ENCODE data around the gene KRT74. TPM values are rescaled to one million over a fixed set of nuclear protein-coding genes. Genes with fewer than 3 reads are reported as not detected.

KRT74 gene
- total RNA-seq, 4 donors from 2014 or later, result not detected

DNA sequence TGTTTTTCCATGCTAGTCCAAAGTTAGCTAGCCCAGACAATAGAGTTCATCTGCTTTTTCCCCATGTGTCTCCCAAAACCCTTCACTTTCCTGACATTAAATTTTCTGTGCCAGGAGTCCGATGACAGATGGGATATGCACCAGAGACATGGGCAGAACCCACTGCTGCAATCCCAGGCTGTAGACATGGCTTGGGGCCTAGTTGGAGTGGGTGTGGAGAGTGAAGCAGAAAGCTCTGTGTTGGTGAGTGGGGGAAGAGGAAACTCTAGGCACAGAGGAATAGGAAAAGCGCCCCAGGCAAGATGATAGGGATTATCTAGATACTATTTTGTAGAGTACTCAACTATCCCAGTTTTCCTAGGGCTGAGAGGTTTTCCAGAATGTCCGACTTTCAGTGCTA, 4.8 kb upstream of the KRT74 start:
- Histone ChIP-seq H3K27ac (no peak overlapping the region), H3K36me3 (no peaks in the 10 kb centered on the region), H3K9me3 (no peaks in the 10 kb centered on the region), H3K27me3 (peaks cover 11% of the 10 kb centered on the region), H3K4me1 (no peaks in the 10 kb centered on the region), H3K4me3 (no peak overlapping the region)
- no peak for ATAC-seq
- 83 to 90% methylated on average over 2 to 3 of the region's 3 CpGs for WGBS, 2 donors (ENCODE audit: low coverage in 1 of 2)
- TF ChIP-seq, protein P1, sequence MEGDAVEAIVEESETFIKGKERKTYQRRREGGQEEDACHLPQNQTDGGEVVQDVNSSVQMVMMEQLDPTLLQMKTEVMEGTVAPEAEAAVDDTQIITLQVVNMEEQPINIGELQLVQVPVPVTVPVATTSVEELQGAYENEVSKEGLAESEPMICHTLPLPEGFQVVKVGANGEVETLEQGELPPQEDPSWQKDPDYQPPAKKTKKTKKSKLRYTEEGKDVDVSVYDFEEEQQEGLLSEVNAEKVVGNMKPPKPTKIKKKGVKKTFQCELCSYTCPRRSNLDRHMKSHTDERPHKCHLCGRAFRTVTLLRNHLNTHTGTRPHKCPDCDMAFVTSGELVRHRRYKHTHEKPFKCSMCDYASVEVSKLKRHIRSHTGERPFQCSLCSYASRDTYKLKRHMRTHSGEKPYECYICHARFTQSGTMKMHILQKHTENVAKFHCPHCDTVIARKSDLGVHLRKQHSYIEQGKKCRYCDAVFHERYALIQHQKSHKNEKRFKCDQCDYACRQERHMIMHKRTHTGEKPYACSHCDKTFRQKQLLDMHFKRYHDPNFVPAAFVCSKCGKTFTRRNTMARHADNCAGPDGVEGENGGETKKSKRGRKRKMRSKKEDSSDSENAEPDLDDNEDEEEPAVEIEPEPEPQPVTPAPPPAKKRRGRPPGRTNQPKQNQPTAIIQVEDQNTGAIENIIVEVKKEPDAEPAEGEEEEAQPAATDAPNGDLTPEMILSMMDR (IDR thresholded peaks at IDR 0.05), result no peak
- TF ChIP-seq POLR2A (IDR thresholded peaks at IDR 0.05) (no peak), POLR2AphosphoS5 (IDR thresholded peaks at IDR 0.05) (no peak), EP300 (IDR thresholded peaks at IDR 0.05) (no peak)

DNA sequence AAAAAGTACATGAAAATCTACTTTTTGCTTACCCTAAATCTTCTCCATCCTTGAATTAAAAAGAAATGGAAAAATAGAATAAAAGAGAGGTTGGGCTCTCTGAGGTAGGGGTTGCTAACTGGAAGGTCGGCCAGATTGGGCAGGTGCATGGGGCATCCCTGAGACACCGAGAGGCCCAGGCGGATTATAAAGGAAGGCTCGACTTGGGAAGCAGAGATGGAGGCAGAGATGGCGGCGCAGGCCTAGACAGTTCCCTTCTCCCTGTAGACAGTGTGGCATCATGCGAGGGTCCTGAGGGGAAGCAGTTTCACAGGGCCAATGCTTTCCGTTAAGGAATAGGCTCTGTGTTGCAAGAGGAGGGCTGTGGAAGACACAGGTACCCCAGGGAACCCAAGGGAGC, 3.7 kb upstream of the KRT74 start:
- Histone ChIP-seq H3K27ac (no peak overlapping the region), H3K27me3 (peaks cover 22% of the 10 kb centered on the region), H3K4me1 (no peaks in the 10 kb centered on the region), H3K36me3 (no peaks in the 10 kb centered on the region), H3K4me3 (no peak overlapping the region), H3K9me3 (no peaks in the 10 kb centered on the region)
- WGBS, 2 donors (ENCODE audit: low coverage in 1 of 2), result 90% methylated on average over 3 of the region's 8 CpGs; no CpG with 5 or more reads in 1 of the 2 donors
- no peak for ATAC-seq
- TF ChIP-seq POLR2A (IDR thresholded peaks at IDR 0.05), result no peak
- TF ChIP-seq, protein P1 (IDR thresholded peaks at IDR 0.05), result no peak
- no peak for TF ChIP-seq POLR2AphosphoS5 (IDR thresholded peaks at IDR 0.05)
- no peak for TF ChIP-seq EP300 (IDR thresholded peaks at IDR 0.05)

DNA sequence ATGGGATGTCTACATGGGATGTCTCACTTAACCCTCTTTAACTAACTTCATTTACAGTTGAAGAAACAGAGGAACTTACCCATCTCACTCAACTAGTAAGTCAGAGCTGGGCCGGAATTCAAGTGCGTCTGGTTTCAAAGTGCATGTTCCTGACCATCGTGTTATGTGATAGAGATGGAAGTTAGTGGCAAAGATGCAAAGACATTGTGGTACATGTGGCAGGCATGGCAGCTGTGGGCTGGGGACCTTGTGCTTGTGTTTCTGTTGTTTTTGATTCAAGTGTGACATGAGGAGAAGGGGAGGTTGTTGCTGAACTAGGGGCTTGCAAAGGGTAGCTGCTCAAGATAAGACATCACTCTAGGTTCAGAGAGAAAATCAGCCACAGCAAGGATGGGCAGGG, 2.3 kb upstream of the KRT74 start:
- no peaks in the 10 kb centered on the region for H3K36me3 ChIP-seq
- H3K4me1 ChIP-seq, result no peaks in the 10 kb centered on the region
- H3K27ac ChIP-seq, result no peak overlapping the region
- H3K9me3 ChIP-seq, result no peaks in the 10 kb centered on the region
- no peak for ATAC-seq
- H3K4me3 ChIP-seq, result no peak overlapping the region
- TF ChIP-seq POLR2AphosphoS5 (IDR thresholded peaks at IDR 0.05), result no peak
- TF ChIP-seq, protein P1 (IDR thresholded peaks at IDR 0.05), result no peak
- no peak for TF ChIP-seq EP300 (IDR thresholded peaks at IDR 0.05)
- no peak for TF ChIP-seq POLR2A (IDR thresholded peaks at IDR 0.05)
- WGBS, 2 donors (ENCODE audit: low coverage in 1 of 2), result 87 to 100% methylated on average over 3 of the region's 3 CpGs
- peaks cover 34% of the 10 kb centered on the region for H3K27me3 ChIP-seq

DNA sequence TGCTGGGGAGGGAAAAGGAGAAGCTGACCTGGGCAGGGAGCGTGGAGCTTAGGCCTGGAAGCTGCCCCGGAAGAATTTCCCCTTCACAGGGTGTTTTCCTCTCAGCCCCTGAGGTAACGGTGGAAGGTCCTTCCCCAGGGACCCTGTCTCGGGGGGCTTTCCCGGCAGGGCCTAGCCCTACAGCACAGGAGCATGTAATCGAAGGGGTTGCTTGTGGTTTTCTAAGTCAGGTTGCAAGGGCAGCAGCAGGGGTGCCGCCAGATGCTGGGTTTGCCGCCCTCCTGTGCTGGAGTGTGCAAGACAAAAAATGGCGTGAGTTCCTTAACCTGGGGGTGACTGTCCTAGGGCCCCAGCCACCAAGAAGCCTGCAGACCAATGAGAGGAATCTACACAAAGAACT, 1.6 kb upstream of the KRT74 start:
- H3K27ac ChIP-seq, result no peak overlapping the region
- H3K36me3 ChIP-seq, result no peaks in the 10 kb centered on the region
- no peak for ATAC-seq
- no peak overlapping the region for H3K4me3 ChIP-seq
- peaks cover 34% of the 10 kb centered on the region for H3K27me3 ChIP-seq
- no peak for TF ChIP-seq POLR2A (IDR thresholded peaks at IDR 0.05)
- TF ChIP-seq EP300 (IDR thresholded peaks at IDR 0.05), result no peak
- no peaks in the 10 kb centered on the region for H3K9me3 ChIP-seq
- WGBS, 2 donors (ENCODE audit: low coverage in 1 of 2), result 83 to 100% methylated on average over 1 to 2 of the region's 9 CpGs
- H3K4me1 ChIP-seq, result no peaks in the 10 kb centered on the region

DNA sequence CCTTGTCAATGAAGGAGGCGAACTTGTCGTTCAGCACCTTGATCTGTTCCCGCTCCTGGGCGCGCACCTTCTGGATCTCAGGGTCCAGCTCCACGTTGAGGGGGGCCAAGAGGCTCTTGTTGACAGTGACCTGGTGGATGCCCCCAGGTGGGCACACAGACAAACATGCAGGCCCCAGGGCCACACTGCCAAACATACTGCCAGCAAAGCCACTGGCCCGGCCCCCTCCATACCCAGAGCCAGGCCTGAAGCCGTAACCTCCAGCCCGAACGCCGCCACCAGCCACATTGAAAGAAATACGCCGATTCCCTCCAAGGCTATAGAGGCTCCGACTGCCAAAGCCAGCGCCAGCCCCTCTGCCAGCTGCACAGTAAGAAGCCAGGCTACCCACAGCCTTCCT, 337 bp downstream of the KRT74 start:
- H3K4me3 ChIP-seq, result no peak overlapping the region
- H3K36me3 ChIP-seq, result no peaks in the 10 kb centered on the region
- TF ChIP-seq POLR2A (IDR thresholded peaks at IDR 0.05), result no peak
- H3K9me3 ChIP-seq, result no peaks in the 10 kb centered on the region
- no peak for ATAC-seq
- WGBS, 2 donors (ENCODE audit: low coverage in 1 of 2), result 100% methylated on average over 1 of the region's 15 CpGs; no CpG with 5 or more reads in 1 of the 2 donors
- no peak overlapping the region for H3K27ac ChIP-seq
- H3K27me3 ChIP-seq, result peaks cover 43% of the 10 kb centered on the region
- no peaks in the 10 kb centered on the region for H3K4me1 ChIP-seq

DNA sequence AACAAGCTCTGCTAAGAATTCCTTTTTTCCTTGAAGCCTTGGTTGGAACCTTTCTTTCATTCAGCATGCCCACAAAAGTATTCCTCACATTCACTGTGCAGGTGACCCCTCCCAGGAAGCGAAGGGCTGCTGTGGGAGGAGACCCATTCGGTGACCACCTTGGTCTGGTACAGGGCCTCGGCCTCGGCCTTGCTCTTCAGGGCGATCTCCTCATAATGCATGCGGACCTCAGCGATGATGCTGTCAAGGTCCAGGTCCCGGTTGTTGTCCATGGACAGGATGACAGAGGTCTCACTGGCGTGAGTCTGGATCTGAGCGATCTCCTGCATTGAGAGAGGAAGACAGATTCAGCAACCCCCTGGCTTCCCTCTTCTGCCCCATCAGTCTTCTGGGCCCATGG, 3.1 kb downstream of the KRT74 start:
- H3K27ac ChIP-seq, result no peak overlapping the region
- no CpG with 5 or more reads among the region's 10 CpGs for WGBS, 2 donors (ENCODE audit: low coverage in 1 of 2)
- no peaks in the 10 kb centered on the region for H3K4me1 ChIP-seq
- H3K4me3 ChIP-seq, result no peak overlapping the region
- H3K36me3 ChIP-seq, result no peaks in the 10 kb centered on the region
- H3K9me3 ChIP-seq, result no peaks in the 10 kb centered on the region
- H3K27me3 ChIP-seq, result peaks cover 66% of the 10 kb centered on the region
- TF ChIP-seq EP300 (IDR thresholded peaks at IDR 0.05), result no peak
- TF ChIP-seq POLR2A (IDR thresholded peaks at IDR 0.05), result no peak
- TF ChIP-seq POLR2AphosphoS5 (IDR thresholded peaks at IDR 0.05), result no peak
- TF ChIP-seq, protein P1 (IDR thresholded peaks at IDR 0.05), result no peak
- ATAC-seq, result no peak

Measured in gastroesophageal sphincter (tissue), 4 donors.